Measurements from ENCODE around the gene USP24. TPM values are rescaled to one million over a fixed set of nuclear protein-coding genes. Genes with fewer than 3 reads are reported as not detected.
"Not testable (repeated sequence)": the region's sequence is repeated elsewhere in the genome, so short reads cannot be mapped to it uniquely, and the experiment has no call there.

The USP24 gene
- total RNA-seq, 1 experiment from 2014 or later = 23.7 TPM

DNA sequence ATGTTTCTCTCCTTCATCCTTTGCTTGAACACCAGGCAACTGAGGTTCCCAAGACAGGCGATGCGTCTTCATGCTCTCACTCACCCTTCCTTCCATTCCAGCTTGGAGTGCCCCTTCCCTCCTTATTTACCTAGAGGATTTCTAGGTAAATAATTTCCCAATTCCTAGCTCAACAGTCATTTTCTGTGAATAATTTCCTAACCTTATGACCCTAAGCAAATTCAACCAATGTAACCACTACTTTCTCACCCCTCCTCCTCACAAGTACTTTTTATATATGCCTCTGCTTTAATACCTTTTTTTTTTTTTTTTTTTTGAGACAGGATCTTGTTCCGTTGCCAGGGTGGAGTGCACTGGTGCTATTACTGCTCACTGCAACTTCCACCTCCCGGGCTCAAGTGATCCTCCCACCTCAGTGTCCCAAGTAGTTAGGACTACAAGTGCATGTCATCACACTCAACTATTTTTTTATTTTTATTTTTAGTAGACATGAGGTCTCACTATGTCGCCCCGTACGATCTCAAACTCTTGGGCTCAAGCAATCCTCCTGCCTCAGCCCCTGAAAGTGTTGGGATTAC lies 86.7 kb downstream of the USP24 start:
- no peak for DNase-seq (ENCODE audit: low read depth)

DNA sequence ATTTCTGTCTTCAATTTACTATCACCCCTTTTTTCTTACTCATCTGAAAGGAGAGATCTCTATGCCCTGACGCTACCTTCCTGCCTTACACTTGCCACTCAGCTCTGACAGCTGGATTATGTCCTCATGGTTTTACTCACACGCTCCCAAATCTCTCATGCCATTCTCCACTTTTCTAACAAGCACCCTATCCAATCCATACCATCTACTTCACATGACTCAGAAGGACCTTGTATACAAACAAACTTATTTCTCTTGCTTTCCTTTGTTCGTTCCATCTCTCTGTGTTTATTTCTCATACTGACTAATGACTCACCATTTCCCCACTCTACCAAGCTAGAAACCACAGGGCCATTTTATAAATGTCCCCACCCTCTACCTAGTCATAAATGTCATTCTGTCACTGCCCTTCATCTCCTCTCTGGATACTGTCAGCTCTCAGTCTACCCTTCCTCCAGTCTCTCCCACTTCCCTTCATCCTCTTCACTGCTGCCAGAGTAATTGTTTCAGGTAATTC lies 87.3 kb downstream of the USP24 start:
- DNase-seq (ENCODE audit: low read depth) = peak; percentile 70

DNA sequence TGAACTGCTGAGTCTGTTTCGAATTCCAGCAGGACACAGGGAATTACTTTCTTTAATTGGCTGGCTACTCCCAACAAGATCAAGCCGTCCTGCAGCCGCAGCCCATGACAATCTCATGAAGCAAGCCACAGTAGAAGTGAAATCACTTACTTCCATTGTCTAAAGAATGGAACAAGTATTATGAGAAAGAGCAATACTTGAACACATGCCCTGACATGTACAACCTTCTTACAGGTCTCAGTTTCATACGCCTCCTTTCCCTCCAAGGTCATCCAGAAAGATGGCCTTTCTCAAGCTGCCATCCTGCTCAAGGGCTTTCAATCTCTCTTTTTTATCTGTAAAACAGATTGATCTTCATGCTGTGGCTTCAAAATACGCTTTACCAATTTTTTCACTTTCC lies 90.7 kb downstream of the USP24 start:
- DNase-seq (ENCODE audit: low read depth) = no peak

DNA sequence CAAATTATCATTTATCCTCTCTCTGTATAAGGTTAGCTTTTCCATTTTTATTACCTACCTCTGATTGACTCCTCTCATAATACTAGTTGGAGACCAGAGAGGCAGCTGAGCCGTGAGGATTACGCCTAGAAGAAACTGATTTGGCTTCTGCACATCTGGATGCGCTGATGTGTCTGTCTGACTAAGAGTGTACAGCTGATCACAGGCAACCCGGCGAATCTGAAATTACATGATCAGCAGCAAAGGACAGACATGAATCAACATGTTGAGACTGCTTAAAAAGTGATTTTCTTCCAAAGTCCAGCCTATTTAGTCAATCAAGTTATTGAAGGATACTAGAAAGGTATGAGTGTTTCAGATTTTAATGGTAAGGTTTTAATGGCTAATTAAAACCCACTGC lies 94.6 kb downstream of the USP24 start:
- no peak for DNase-seq (ENCODE audit: low read depth)

DNA sequence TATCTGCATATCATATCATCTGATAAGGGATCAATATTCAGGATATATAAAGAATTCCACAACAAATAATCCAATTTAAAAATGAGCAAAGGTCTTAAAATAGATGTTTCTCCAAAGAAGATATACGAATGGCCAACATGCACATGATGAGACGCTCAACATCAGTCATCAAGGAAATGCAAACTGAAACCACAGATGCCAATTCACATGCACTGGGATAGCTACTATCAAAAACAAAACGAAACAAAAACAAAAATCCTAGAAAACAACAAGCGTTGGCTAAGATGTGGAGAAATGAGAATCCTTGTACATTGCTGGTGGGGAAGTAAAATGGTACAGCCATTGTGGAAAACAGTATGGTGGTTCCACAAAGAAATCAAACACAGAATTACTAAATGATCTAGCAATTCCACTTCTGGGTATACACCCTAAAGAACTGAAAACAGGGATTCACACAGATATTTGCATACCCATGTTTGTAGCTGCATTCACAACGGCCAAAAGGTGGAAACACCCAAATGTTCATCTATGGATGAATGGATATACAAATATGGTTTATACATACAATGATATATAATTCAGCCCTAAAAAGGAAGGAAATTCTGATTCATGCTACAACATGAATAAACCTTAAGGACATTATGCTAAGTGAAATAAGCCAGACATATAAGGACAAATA lies 96.4 kb downstream of the USP24 start:
- no peak for DNase-seq (ENCODE audit: low read depth)

DNA sequence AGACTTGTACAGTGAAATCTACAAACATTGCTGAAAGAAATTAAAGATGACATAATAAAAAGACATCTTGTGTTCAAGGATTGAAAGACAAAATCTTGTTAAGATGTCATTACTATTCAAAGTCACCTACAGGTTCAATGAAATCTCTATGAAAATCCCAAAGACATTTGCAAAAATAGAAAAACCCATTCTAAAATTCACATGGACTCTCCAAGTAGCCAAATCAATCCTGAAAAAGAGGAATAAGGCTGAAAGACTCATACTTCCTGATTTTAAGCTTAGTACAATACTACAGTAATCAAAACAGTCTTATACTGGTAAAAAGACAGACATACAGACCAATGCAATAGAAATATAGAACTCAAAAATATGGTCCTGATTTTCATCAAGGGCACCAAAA lies 97.2 kb downstream of the USP24 start:
- DNase-seq (ENCODE audit: low read depth) = no peak

DNA sequence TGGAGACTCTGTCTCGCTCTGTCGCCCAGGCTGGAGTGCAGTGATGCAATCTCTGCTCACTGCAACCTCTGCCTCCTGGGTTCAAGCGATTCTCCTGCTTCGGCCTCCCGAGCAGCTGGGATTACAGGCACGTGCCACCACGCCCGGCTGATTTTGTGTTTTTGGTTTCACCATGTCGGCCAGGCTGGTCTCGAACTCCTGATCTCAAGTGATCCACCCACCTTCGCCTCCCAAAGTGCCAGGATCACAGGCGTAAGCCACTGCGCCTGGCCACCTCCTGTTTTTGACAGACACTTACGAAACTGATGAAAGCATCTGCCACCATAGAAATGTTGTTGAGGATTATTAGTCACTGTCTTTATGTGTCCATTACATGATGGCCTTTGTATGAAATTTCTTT lies 106.2 kb downstream of the USP24 start:
- DNase-seq (ENCODE audit: low read depth) = not testable (repeated sequence)

DNA sequence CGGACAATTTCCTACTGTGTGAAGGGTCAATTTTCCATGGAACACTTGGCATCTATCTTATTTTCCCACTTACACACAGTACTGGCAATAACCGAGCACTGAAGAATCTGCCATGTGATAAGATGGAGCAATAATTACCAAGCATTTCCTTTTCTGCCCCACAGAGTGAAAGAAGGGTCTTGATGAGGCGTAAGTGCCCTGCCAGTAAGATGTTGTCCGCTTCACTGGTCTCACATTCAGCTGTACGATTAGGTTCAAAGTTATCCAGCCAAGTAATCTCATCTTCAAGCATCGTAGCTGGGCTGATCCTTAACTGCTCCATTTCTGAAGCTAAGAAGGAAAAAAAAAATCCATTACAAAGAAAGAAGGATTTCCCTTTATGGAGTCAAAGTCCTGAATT lies 108.1 kb downstream of the USP24 start:
- DNase-seq (ENCODE audit: low read depth) = no peak

DNA sequence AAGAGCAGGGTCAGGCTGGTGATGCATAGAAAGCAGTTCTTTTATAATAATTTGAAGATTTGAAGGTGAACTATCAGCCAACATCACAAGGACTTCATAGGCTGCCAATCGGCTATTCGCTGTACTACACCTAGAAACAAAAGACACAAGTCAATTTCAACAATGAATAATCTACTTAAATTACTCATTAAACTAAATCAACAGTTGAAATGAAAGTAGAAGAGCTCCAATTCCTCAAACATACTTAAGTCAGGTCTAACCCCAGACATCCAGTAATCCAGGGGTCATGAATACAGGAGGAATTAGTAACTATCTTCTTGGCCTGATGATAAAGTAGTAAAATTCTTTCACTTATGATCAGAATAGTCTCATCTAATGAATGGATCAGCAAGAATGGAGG lies 111.3 kb downstream of the USP24 start:
- no peak for DNase-seq (ENCODE audit: low read depth)

DNA sequence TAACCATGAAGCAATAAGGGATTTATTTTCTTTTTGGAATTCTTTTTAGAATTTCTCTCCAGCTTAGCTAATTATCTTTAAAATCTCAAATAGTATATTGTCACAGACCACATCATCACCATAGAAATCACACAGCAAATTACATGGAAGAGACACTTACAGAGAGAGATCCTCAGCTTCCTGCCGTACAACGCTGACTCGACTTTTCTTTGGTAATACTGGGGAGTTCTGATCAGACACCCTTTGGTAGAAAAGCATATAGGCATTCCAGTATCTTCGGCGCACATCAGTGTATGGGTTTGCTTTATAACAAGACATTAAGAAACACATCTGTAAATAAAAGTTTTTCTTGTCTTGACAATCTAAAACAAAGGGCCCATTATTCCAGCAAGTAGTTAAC lies 120.1 kb downstream of the USP24 start:
- DNase-seq (ENCODE audit: low read depth) = no peak

DNA sequence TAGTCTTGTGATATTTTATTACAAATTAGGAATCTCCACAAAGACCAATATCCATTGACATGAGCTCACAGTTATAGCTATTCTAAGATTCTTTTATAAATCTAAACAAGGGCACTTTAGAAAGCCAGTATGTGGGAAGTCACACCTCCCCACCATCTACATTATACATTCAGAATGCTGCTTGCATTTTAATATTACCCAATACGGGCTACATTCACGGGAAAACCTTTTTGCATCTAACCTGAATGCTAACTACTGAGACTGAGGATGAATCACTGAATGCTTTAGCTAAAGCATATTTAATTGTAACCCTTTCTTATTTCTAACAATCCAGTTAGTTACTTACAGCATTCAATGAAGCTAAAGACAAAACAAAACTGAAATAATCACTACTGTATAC lies 122.7 kb downstream of the USP24 start:
- no peak for DNase-seq (ENCODE audit: low read depth)

DNA sequence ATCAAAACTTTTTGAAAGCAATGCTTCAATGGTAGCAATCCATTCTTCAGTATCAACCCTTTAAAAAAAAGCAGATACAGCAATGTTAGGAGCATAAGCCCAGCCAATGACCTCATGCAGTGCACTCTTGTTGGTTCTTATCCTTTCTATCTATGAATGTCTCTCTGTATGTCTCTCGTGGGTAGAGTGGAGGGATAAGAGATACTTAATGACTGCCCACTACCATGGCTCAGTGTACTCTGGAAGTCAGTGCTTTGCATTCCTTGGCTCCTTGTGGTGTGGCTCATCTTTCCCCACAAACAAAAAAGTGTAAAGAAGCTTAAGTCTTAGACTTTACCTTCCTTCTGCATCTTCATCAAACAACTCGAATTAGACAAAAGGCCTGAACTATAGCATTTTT lies 125.5 kb downstream of the USP24 start:
- no peak for DNase-seq (ENCODE audit: low read depth)

DNA sequence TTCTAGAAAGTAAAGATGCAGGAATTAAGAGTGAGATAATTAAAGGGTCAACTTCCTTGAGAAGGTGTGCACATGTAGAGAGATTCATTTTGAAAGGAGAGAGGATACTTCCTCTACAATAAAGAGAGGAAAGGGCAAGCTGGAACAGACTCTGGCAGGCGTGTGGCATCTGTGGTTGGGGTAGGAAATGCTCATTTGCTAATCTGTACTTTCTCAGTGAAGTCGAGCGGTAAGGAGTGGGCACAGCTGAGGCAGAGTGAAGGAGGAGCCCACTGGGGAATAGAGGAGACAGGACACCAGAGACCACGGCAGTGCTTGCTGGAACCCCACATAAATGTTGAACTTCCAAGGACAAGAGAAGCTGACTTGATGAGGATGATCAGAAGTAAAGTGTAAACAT lies 126.8 kb downstream of the USP24 start:
- DNase-seq (ENCODE audit: low read depth) = no peak

DNA sequence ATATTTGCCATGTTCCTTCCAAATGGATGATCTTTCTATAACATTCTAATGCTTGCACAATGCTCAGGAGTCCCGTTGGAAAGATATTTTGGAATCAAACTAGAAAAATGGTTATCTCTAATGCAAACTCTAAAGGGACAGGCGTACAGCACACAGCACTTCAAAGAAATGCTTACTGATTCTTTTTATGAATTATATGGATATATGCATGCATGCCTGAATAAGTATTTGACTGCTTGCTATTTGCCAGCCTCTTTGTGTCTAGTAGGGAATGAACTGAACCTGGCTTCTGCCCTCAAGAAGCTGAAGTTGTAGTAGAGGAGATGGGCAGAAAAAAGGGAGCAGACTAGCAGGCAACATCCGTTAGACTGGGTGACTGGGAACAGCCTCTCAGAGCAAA lies 127.7 kb downstream of the USP24 start:
- no peak for DNase-seq (ENCODE audit: low read depth)

DNA sequence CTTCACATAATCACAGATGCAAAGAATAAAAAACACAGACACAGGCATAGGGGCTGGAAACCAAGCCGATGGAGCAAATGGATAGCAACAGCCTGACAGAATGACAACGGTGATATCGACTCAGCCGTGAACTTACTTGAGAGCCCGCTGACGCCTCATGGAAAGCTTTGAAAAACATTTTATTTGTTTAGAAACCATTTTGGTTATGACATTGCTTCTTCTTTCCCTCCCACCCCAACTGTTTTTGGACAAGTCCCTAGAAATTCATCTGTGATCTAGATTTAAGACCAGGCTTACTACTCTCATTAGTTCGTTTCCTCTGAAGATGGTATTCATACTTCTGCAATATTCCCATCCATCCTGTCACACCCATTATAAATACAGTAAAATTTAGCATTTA lies 130.9 kb downstream of the USP24 start:
- DNase-seq (ENCODE audit: low read depth) = no peak

DNA sequence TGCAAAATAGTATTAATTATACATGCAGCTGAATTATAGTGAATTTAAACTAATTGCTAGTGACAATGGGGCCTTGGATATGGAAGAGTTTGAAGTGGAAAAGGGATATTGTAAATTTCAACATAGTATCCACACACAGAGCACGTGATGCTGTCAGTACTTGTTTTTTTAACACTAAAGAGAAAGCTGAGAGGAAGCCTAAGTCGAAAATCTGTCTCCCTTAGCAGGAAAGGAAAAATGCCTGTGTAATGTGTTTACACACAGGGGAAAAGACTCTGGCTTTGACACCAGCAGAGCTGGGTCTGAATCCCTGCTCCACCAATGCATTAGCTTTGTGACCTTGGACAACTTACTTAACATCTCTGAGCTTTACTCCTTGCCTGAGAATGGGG lies 133.3 kb downstream of the USP24 start:
- peak; percentile 13 for DNase-seq (ENCODE audit: low read depth)

DNA sequence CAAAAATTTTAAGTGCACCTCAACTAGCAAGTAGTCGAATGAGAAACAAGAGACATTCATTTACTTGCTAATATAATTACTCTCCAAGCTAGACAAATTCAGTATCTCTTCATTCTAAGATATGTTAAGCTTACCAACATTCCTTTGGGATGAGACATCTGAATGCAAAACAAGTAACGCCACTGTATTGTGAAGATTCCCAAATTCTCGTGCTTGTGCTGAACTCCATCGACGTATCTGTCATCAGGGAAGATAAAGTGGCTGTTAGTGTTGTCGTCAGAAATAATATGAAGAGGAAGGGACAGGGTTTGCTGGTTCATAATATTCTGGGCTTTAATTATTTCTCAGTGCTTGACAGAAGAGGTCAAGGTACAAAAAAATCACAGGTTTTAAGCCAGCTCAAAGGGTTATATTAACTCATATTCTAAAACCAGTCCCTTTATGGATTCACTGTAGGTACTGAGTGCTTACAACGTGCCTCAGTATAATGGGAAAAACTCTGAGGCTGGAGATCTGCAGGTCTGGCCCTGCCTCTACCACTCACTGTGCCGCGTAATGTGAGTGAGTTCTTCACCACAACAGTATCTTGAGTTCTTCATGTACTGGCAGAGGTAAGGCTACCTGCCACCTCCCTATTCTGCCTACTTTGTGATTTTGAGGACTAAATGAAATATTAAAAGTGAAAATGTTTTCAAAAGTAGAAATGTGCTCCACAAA lies 133.8 kb downstream of the USP24 start:
- peak; percentile 74 for DNase-seq (ENCODE audit: low read depth)

DNA sequence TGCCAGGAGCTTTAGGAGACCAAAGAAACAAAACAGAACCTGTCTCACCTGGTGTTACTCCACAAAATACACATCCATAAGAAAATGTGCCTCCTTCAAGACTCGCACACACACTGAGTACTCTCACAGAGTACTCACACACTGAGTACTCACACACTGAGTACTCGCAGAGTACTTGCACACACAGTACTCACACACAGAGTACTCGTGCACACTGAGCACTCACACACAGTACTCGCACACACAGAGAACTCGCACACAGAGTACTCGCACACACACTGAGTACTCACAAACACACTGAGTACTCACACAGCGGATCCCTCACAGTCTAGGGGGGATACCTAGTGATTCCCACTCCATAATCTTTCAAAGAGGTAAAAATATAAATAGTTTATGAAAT lies 135.5 kb downstream of the USP24 start:
- DNase-seq (ENCODE audit: low read depth) = no peak

DNA sequence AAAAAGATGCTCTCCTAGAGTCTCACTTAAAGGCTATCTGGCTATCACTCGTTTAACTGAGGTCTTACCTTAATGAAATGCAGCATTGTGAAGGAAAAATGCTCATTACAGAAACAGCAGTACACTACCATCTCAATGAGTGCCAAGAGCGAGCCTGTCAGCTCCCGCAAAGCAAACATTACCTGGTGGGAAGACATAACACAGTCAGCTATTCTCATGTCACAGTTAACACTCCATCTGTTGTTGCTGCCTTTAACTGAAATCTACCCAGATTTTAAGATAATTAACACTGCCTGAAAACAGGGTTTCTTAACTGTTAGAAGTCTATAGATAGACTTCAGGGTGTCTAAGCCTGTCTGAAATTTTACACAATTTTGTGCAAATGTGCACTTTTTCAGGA lies 136.7 kb downstream of the USP24 start:
- no peak for DNase-seq (ENCODE audit: low read depth)

DNA sequence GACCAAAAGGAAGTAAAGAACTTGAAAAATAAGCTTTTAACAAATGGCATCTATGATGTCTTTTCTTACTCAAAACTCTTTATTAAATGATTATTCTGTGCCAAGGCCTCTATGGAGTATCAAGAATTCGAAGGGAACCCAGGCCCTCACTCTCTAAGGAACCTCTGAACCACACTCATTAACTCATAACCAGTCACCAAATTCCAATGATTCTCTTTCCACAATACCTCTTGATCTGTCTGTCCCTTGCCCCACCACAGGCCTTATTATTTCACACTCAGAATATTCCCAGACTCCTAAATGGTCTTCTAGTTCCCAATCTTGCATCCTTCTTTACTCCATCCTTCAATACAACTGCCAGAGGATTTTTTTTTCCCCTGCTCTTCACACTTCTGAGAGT lies 138.8 kb downstream of the USP24 start:
- no peak for DNase-seq (ENCODE audit: low read depth)

DNA sequence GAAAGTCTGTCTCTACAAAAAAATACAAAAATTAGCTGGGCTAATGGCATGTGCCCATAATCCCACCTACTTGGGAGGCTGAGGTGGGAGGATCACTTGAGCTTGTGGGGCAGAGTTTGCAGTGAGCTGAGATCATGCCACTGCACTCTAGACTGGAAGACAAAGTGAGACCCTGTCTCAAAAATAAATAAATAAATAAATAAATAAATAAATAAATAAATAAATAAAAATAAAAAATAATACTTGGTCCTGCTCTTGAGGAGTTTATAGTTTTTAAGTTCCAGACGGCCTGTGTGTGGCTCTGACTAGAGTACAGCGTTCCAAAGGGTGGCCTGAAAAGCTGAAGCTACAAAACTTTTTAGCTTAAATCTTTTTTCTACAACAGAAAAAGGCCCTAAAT lies 140.7 kb downstream of the USP24 start:
- DNase-seq (ENCODE audit: low read depth) = no peak

DNA sequence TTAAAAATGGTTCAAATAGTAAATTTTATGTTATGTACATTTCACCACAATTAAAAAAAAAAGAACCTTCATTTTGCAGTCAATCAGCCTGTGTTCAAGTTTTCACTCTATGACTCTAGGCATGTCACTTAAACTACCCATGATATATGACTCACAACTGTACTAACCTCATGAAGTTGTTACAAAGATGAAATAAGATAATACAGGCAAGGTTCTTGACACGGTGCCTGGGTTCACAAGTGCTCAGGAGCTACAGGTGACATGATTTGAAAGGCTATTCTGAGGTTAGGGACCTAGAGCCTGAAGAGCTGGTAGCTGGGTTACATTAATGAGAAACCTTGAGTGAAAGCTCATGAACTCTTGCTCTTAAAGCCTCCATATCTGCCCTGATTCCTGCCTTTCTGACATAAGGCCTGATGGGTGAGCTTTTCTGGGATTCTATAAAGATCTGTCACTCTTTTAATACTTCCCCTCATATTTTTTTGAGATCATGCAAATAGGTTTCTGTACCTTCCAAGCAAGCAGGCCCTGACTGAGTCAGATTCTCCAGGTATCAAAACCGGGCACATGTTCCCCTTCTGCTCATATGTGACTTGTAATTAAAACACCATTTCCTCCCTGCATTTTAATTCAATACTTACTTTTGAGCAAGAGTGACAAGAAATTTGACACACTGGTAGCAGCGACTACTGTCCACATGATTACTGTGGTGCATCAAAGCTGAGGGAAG lies 141.8 kb downstream of the USP24 start:
- no peak for DNase-seq (ENCODE audit: low read depth)
